Activated naive CD8-positive, alpha-beta T cell treated with anti-CD3 and anti-CD28 coated beads, Interleukin-2, amount 10 ng/mL, durations not matched to agents 7 days and 5 days (primary cell): ENCODE results near the gene OR10P1. TPM values are rescaled to one million over a fixed set of nuclear protein-coding genes. Genes with fewer than 3 reads are reported as not detected.
"Not testable (repeated sequence)": the region's sequence is repeated elsewhere in the genome, so short reads cannot be mapped to it uniquely, and the experiment has no call there.

Experiments
- ATAC-seq: fragments of 150-1000 bp; cut with Tn5 transposase; one replicate; pipeline ENCODE4 v1.10.0; 2021; ENCODE audit warnings: low read depth, moderate library complexity
- POLR2A ChIA-PET: fragments of 350-600 bp; sonication (Branson Sonifier 250); formaldehyde crosslinking; loops from one replicate; lab custom pipeline; 2021; ENCODE audit warnings: antibody characterized with exemption; lab: Charles Lee
- DNase-seq: peaks from one replicate; pipeline ENCODE4 v3.0.0; 2021
- H3K27ac Mint-ChIP-seq: one replicate; pipeline ENCODE4 v1.8.0; 2022; ENCODE audit warnings: mild to moderate bottlenecking, mixed read lengths
- H3K27me3 Mint-ChIP-seq: one replicate; pipeline ENCODE4 v1.8.0; 2022; ENCODE audit warnings: mild to moderate bottlenecking, moderate library complexity, mixed read lengths
- H3K36me3 Mint-ChIP-seq: one replicate; pipeline ENCODE4 v1.8.0; 2021; ENCODE audit warnings: mild to moderate bottlenecking, mixed read lengths
- H3K4me1 Mint-ChIP-seq: one replicate; pipeline ENCODE4 v1.8.0; 2021; ENCODE audit warnings: mixed read lengths
- H3K4me3 Mint-ChIP-seq: one replicate; pipeline ENCODE4 v1.8.0; 2022; ENCODE audit warnings: mild to moderate bottlenecking, moderate library complexity, mixed read lengths
- H3K9me3 Mint-ChIP-seq: one replicate; pipeline ENCODE4 v1.8.0; 2021; ENCODE audit warnings: mixed read lengths
- total RNA-seq, 2 experiments: library from RNA; stranded (reverse); gene quantifications; one replicate each; pipeline ENCODE4 v1.2.3, GENCODE V29; 2021

Gene OR10P1
- total RNA-seq, 2 experiments from 2014 or later: not detected

GRCh38 chr12:55636116-55636655 is 506 bp upstream of the OR10P1 start:
- ATAC-seq: no peak
- peaks cover 11% of the 10 kb centered on the region for H3K27me3 Mint-ChIP-seq
- DNase-seq: no peak
- H3K27ac Mint-ChIP-seq: no peak overlapping the region
- POLR2A ChIA-PET: no interaction called here
- H3K4me1 Mint-ChIP-seq: peaks cover 8% of the 10 kb centered on the region
- H3K36me3 Mint-ChIP-seq: no peaks in the 10 kb centered on the region
- no peaks in the 10 kb centered on the region for H3K9me3 Mint-ChIP-seq
- H3K4me3 Mint-ChIP-seq: no peak overlapping the region

GRCh38 chr12:55637467-55637866 is 775 bp downstream of the OR10P1 start:
- Mint-ChIP-seq H3K27me3 (peaks cover 11% of the 10 kb centered on the region), H3K27ac (peak overlapping the region; percentile 69), H3K4me1 (peaks cover 16% of the 10 kb centered on the region), H3K4me3 (peak overlapping the region; percentile 59), H3K36me3 (no peaks in the 10 kb centered on the region), H3K9me3 (no peaks in the 10 kb centered on the region)
- peak; percentile 50 for DNase-seq
- ATAC-seq: peak; percentile 78
- POLR2A ChIA-PET: no interaction called here

- H3K4me1 Mint-ChIP-seq: peaks cover 31% of the 10 kb centered on the region
- POLR2A ChIA-PET: no interaction called here
- H3K9me3 Mint-ChIP-seq: no peaks in the 10 kb centered on the region
- no peak for DNase-seq
- no peaks in the 10 kb centered on the region for H3K36me3 Mint-ChIP-seq
- H3K4me3 Mint-ChIP-seq: no peak overlapping the region
- ATAC-seq: no peak
- H3K27me3 Mint-ChIP-seq: peaks cover 5% of the 10 kb centered on the region
- H3K27ac Mint-ChIP-seq: peak overlapping the region; percentile 40
Measured at GRCh38 chr12:55641595-55641994, 4.9 kb downstream of the OR10P1 start.

GRCh38 chr12:55642267-55642666 is 5.6 kb downstream of the OR10P1 start:
- H3K4me3 Mint-ChIP-seq: no peak overlapping the region
- H3K27me3 Mint-ChIP-seq: peaks cover 5% of the 10 kb centered on the region
- H3K9me3 Mint-ChIP-seq: no peaks in the 10 kb centered on the region
- peaks cover 30% of the 10 kb centered on the region for H3K4me1 Mint-ChIP-seq
- DNase-seq (no peak), ATAC-seq (no peak)
- POLR2A ChIA-PET: no interaction called here
- no peaks in the 10 kb centered on the region for H3K36me3 Mint-ChIP-seq
- H3K27ac Mint-ChIP-seq: peak overlapping the region; percentile 47

GRCh38 chr12:55642669-55643068 is 6.0 kb downstream of the OR10P1 start:
- peaks cover 26% of the 10 kb centered on the region for H3K4me1 Mint-ChIP-seq
- ATAC-seq: peak; percentile 37
- H3K4me3 Mint-ChIP-seq: no peak overlapping the region
- H3K36me3 Mint-ChIP-seq: no peaks in the 10 kb centered on the region
- POLR2A ChIA-PET: no interaction called here
- DNase-seq: peak; percentile 49
- H3K9me3 Mint-ChIP-seq: no peaks in the 10 kb centered on the region
- peak overlapping the region; percentile 27 for H3K27ac Mint-ChIP-seq
- H3K27me3 Mint-ChIP-seq: peaks cover 5% of the 10 kb centered on the region

GRCh38 chr12:55644591-55644990 is 7.9 kb downstream of the OR10P1 start:
- Mint-ChIP-seq H3K4me1 (peaks cover 23% of the 10 kb centered on the region), H3K4me3 (no peak overlapping the region), H3K36me3 (peaks cover 1% of the 10 kb centered on the region), H3K9me3 (peaks cover 1% of the 10 kb centered on the region), H3K27me3 (no peaks in the 10 kb centered on the region), H3K27ac (peak overlapping the region; percentile 47)
- DNase-seq (no peak), ATAC-seq (no peak)
- POLR2A ChIA-PET: no interaction called here

GRCh38 chr12:55647027-55647426 is 10.3 kb downstream of the OR10P1 start:
- peaks cover 3% of the 10 kb centered on the region for H3K36me3 Mint-ChIP-seq
- H3K4me3 Mint-ChIP-seq: no peak overlapping the region
- H3K27ac Mint-ChIP-seq: peak overlapping the region; percentile 88
- H3K9me3 Mint-ChIP-seq: peaks cover 5% of the 10 kb centered on the region
- DNase-seq (no peak), ATAC-seq (no peak)
- peaks cover 19% of the 10 kb centered on the region for H3K4me1 Mint-ChIP-seq
- POLR2A ChIA-PET: interaction anchor here (0.9 to 1.0 kb wide), 2 partner anchors 9 to 91 kb away, joined by 3 to 4 read pairs; no protein-coding TSS in a partner anchor
- no peaks in the 10 kb centered on the region for H3K27me3 Mint-ChIP-seq

GRCh38 chr12:55650620-55651298 is 14.1 kb downstream of the OR10P1 start:
- H3K9me3 Mint-ChIP-seq, H3K27ac Mint-ChIP-seq, DNase-seq, POLR2A ChIA-PET, H3K4me1 Mint-ChIP-seq, ATAC-seq, H3K27me3 Mint-ChIP-seq, H3K36me3 Mint-ChIP-seq, H3K4me3 Mint-ChIP-seq: not testable (repeated sequence)

- ATAC-seq: no peak
- no peaks in the 10 kb centered on the region for H3K27me3 Mint-ChIP-seq
- POLR2A ChIA-PET: no interaction called here
- H3K27ac Mint-ChIP-seq: no peak overlapping the region
- peaks cover 7% of the 10 kb centered on the region for H3K4me1 Mint-ChIP-seq
- H3K4me3 Mint-ChIP-seq: no peak overlapping the region
- peaks cover 7% of the 10 kb centered on the region for H3K9me3 Mint-ChIP-seq
- no peak for DNase-seq
- H3K36me3 Mint-ChIP-seq: peaks cover 3% of the 10 kb centered on the region
Measured at GRCh38 chr12:55651299-55651683, 14.6 kb downstream of the OR10P1 start.

GRCh38 chr12:55652352-55652751 is 15.7 kb downstream of the OR10P1 start:
- Mint-ChIP-seq H3K4me1 (peaks cover 7% of the 10 kb centered on the region), H3K9me3 (peaks cover 7% of the 10 kb centered on the region), H3K27ac (no peak overlapping the region), H3K27me3 (peaks cover 3% of the 10 kb centered on the region), H3K36me3 (peaks cover 3% of the 10 kb centered on the region), H3K4me3 (no peak overlapping the region)
- ATAC-seq (no peak), DNase-seq (no peak)
- POLR2A ChIA-PET: no interaction called here

GRCh38 chr12:55653031-55653430 is 16.3 kb downstream of the OR10P1 start:
- peaks cover 5% of the 10 kb centered on the region for H3K27me3 Mint-ChIP-seq
- DNase-seq (no peak), ATAC-seq (no peak)
- POLR2A ChIA-PET: no interaction called here
- no peak overlapping the region for H3K4me3 Mint-ChIP-seq
- no peak overlapping the region for H3K27ac Mint-ChIP-seq
- H3K36me3 Mint-ChIP-seq: peaks cover 3% of the 10 kb centered on the region
- peaks cover 7% of the 10 kb centered on the region for H3K9me3 Mint-ChIP-seq
- peaks cover 7% of the 10 kb centered on the region for H3K4me1 Mint-ChIP-seq

GRCh38 chr12:55654511-55655214 is 18.0 kb downstream of the OR10P1 start:
- POLR2A ChIA-PET: no interaction called here
- Mint-ChIP-seq H3K27ac (no peak overlapping the region), H3K27me3 (peaks cover 5% of the 10 kb centered on the region), H3K36me3 (peaks cover 1% of the 10 kb centered on the region), H3K4me3 (no peak overlapping the region), H3K9me3 (peaks cover 5% of the 10 kb centered on the region), H3K4me1 (peaks cover 7% of the 10 kb centered on the region)
- ATAC-seq: no peak
- no peak for DNase-seq

- Mint-ChIP-seq H3K27ac (no peak overlapping the region), H3K4me1 (peaks cover 7% of the 10 kb centered on the region), H3K27me3 (peaks cover 12% of the 10 kb centered on the region), H3K4me3 (no peak overlapping the region), H3K36me3 (no peaks in the 10 kb centered on the region), H3K9me3 (peaks cover 2% of the 10 kb centered on the region)
- DNase-seq: no peak
- POLR2A ChIA-PET: no interaction called here
- ATAC-seq: no peak
Measured at GRCh38 chr12:55657212-55657611, 20.5 kb downstream of the OR10P1 start.

GRCh38 chr12:55658212-55658611 is 21.5 kb downstream of the OR10P1 start:
- no peak for ATAC-seq
- POLR2A ChIA-PET: no interaction called here

More at GRCh38 chr12:55658212-55658611, 21.5 kb downstream of the OR10P1 start:
- H3K9me3 Mint-ChIP-seq: no peaks in the 10 kb centered on the region
- peaks cover 15% of the 10 kb centered on the region for H3K27me3 Mint-ChIP-seq
- DNase-seq: no peak
- H3K36me3 Mint-ChIP-seq: no peaks in the 10 kb centered on the region
- no peak overlapping the region for H3K27ac Mint-ChIP-seq
- peaks cover 4% of the 10 kb centered on the region for H3K4me1 Mint-ChIP-seq
- no peak overlapping the region for H3K4me3 Mint-ChIP-seq
